ENCODE measurements around the gene HMX1. TPM values are rescaled to one million over a fixed set of nuclear protein-coding genes. Genes with fewer than 3 reads are reported as not detected.

HMX1 gene
- total RNA-seq, 1 donor from 2014 or later, result 1.1 TPM

GRCh38 chr4:8846046-8846720 lies 25.5 kb downstream of the HMX1 start:
- no peak for DNase-seq (ENCODE audit: low read depth, low spot score)
- Mint-ChIP-seq H3K27me3 (ENCODE audit: low read depth) (peaks cover 37% of the 10 kb centered on the region), H3K36me3 (ENCODE audit: low read depth) (no peaks in the 10 kb centered on the region), H3K27ac (ENCODE audit: unreplicated experiment) (no peak overlapping the region), H3K4me3 (no peak overlapping the region), H3K4me1 (no peaks in the 10 kb centered on the region), H3K9me3 (peaks cover 6% of the 10 kb centered on the region)
- TF ChIP-seq CTCF (conservative IDR thresholded peaks at IDR 0.05), result no peak

- no peak overlapping the region for H3K4me3 Mint-ChIP-seq
- H3K27me3 Mint-ChIP-seq (ENCODE audit: low read depth), result peaks cover 35% of the 10 kb centered on the region
- no peak for TF ChIP-seq CTCF (conservative IDR thresholded peaks at IDR 0.05)
Observed at GRCh38 chr4:8844976-8845690, 26.5 kb downstream of the HMX1 start.

DNA sequence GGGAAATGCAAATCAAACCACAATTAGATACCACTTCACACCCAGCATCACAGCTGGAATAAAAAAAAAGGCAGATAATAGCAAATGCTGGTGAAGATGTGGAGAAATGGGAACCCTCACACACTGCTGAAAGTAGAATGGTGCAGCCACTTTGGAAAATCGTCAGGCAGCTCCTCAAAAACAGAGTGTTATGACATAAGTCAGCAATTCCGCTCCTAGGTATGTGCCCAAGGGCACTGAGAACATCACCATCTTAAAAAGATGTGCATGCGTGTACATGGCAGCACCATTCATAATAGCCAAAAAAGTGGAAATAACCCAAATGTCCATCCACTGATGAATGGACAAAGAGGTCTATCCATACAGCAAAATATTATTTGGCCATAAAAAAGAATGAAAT lies 28.0 kb downstream of the HMX1 start:
- Mint-ChIP-seq H3K4me1 (no peaks in the 10 kb centered on the region), H3K9me3 (peaks cover 6% of the 10 kb centered on the region), H3K27ac (ENCODE audit: unreplicated experiment) (no peak overlapping the region), H3K4me3 (no peak overlapping the region), H3K36me3 (ENCODE audit: low read depth) (no peaks in the 10 kb centered on the region), H3K27me3 (ENCODE audit: low read depth) (peaks cover 37% of the 10 kb centered on the region)
- DNase-seq (ENCODE audit: low read depth, low spot score), result no peak
- TF ChIP-seq CTCF (conservative IDR thresholded peaks at IDR 0.05), result no peak

More at GRCh38 chr4:8844976-8845690, 26.5 kb downstream of the HMX1 start:
- Mint-ChIP-seq H3K36me3 (ENCODE audit: low read depth) (no peaks in the 10 kb centered on the region), H3K27ac (ENCODE audit: unreplicated experiment) (peak overlapping the region; percentile 67), H3K9me3 (peaks cover 6% of the 10 kb centered on the region), H3K4me1 (no peaks in the 10 kb centered on the region)
- no peak for DNase-seq (ENCODE audit: low read depth, low spot score)

GRCh38 chr4:8842614-8843013 lies 29.0 kb downstream of the HMX1 start:
- no peak for TF ChIP-seq CTCF (conservative IDR thresholded peaks at IDR 0.05)
- Mint-ChIP-seq H3K27ac (ENCODE audit: unreplicated experiment) (no peak overlapping the region), H3K9me3 (peaks cover 6% of the 10 kb centered on the region), H3K36me3 (ENCODE audit: low read depth) (no peaks in the 10 kb centered on the region), H3K4me1 (peaks cover 6% of the 10 kb centered on the region), H3K4me3 (no peak overlapping the region), H3K27me3 (ENCODE audit: low read depth) (peaks cover 36% of the 10 kb centered on the region)
- no peak for DNase-seq (ENCODE audit: low read depth, low spot score)

DNA sequence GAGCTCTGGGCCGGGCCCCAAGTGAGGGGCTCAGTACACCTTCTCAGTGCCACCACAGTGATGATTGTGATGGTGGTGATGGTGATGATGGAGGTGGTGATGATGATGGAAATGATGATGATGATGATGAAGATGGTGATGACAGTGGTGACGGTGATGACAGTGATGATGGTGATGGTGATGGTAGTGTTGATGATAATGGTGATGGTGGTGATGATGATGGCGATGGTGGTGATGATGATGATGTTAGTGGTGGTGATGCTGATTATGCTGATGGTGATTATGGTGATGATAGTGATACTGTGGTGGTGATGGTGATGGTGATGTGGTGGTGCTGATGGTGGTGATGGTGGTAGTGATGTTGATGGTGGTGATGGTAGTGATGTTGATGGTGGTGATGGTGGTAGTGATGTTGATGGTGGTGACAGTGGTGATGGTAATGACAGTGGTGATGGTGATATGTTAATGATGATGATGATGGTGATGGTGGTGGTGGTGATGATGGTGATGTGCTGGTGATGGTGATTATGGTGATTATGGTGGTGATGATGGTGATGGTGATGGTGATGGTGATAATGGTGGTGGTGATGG lies 29.9 kb downstream of the HMX1 start:
- Mint-ChIP-seq H3K27ac (ENCODE audit: unreplicated experiment) (no peak overlapping the region), H3K4me3 (no peak overlapping the region), H3K36me3 (ENCODE audit: low read depth) (no peaks in the 10 kb centered on the region), H3K9me3 (peaks cover 6% of the 10 kb centered on the region), H3K27me3 (ENCODE audit: low read depth) (peaks cover 39% of the 10 kb centered on the region), H3K4me1 (peaks cover 15% of the 10 kb centered on the region)
- no peak for TF ChIP-seq CTCF (conservative IDR thresholded peaks at IDR 0.05)
- no peak for DNase-seq (ENCODE audit: low read depth, low spot score)
